HFFc6 (cell line): ENCODE data around the gene RCC2. TPM values are rescaled to one million over a fixed set of nuclear protein-coding genes. Genes with fewer than 3 reads are reported as not detected.
"Not testable (repeated sequence)": the region's sequence is repeated elsewhere in the genome, so short reads cannot be mapped to it uniquely, and the experiment has no call there.

ENCODE experiments used
- DNase-seq: peaks from one replicate; pipeline ENCODE4 v3.0.0-alpha.2; 2018
- H3K27ac Mint-ChIP-seq: 2 replicates; pipeline ENCODE4 v1.8.0; 2020; ENCODE audit warnings: mild to moderate bottlenecking, mixed read lengths
- H3K27me3 Mint-ChIP-seq: 2 replicates; pipeline ENCODE4 v1.8.0; 2021; ENCODE audit warnings: mild to moderate bottlenecking, moderate library complexity, mixed read lengths; ENCODE audit not compliant: insufficient read depth
- H3K36me3 Mint-ChIP-seq: 2 replicates; pipeline ENCODE4 v1.8.0; 2021; ENCODE audit warnings: low read depth, mixed read lengths
- H3K4me1 Mint-ChIP-seq: 2 replicates; pipeline ENCODE4 v1.8.0; 2020; ENCODE audit warnings: low read depth, mixed read lengths
- H3K4me3 Mint-ChIP-seq: 2 replicates; pipeline ENCODE4 v1.8.0; 2020; ENCODE audit warnings: mild to moderate bottlenecking, moderate library complexity, mixed read lengths
- H3K9me3 Mint-ChIP-seq: 2 replicates; pipeline ENCODE4 v1.8.0; 2020; ENCODE audit warnings: mild to moderate bottlenecking, mixed read lengths
- total RNA-seq, 6 experiments: library from RNA; stranded (reverse); fragmentation: NEBNext Ultra II Directional; extraction: Animal tissue kit (Norgen Biotek cat#: 25700); gene quantifications; 2 replicates in 1 of 6; 3 replicates in 5 of 6; pipeline ENCODE4 v1.2.3, GENCODE V29; 2021
- TF ChIP-seq, protein P1 (sequence below): fragments of 200-600 bp; sonication (generic); IDR thresholded peaks from 2 replicates; pipeline ENCODE4 v1.5.0; 2021; ENCODE audit warnings: antibody characterized with exemption, mild to moderate bottlenecking

The RCC2 gene
- total RNA-seq, 6 experiments from 2014 or later: 36.0 to 43.8 (median 38.0) TPM

- no peak overlapping the region for H3K4me3 Mint-ChIP-seq
- H3K27me3 Mint-ChIP-seq: no peaks in the 10 kb centered on the region; the same call in none of the 2 replicates
- TF ChIP-seq, protein P1, sequence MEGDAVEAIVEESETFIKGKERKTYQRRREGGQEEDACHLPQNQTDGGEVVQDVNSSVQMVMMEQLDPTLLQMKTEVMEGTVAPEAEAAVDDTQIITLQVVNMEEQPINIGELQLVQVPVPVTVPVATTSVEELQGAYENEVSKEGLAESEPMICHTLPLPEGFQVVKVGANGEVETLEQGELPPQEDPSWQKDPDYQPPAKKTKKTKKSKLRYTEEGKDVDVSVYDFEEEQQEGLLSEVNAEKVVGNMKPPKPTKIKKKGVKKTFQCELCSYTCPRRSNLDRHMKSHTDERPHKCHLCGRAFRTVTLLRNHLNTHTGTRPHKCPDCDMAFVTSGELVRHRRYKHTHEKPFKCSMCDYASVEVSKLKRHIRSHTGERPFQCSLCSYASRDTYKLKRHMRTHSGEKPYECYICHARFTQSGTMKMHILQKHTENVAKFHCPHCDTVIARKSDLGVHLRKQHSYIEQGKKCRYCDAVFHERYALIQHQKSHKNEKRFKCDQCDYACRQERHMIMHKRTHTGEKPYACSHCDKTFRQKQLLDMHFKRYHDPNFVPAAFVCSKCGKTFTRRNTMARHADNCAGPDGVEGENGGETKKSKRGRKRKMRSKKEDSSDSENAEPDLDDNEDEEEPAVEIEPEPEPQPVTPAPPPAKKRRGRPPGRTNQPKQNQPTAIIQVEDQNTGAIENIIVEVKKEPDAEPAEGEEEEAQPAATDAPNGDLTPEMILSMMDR: no peak
- no peak for DNase-seq
- no peak overlapping the region for H3K27ac Mint-ChIP-seq
- no peaks in the 10 kb centered on the region for H3K9me3 Mint-ChIP-seq
- H3K4me1 Mint-ChIP-seq: peaks cover 5% of the 10 kb centered on the region; the same call in 1 of the 2 replicates
- no peaks in the 10 kb centered on the region for H3K36me3 Mint-ChIP-seq
These were observed 13.2 kb upstream of the RCC2 start for GRCh38 chr1:17452686-17453085.

- H3K27me3 Mint-ChIP-seq, DNase-seq, H3K9me3 Mint-ChIP-seq, H3K27ac Mint-ChIP-seq, H3K36me3 Mint-ChIP-seq, H3K4me1 Mint-ChIP-seq, H3K4me3 Mint-ChIP-seq: not testable (repeated sequence)
These were observed 12.7 kb upstream of the RCC2 start for GRCh38 chr1:17452203-17452602.

GRCh38 chr1:17451731-17452130 is 12.3 kb upstream of the RCC2 start:
- no peaks in the 10 kb centered on the region; the same call in none of the 2 replicates for H3K27me3 Mint-ChIP-seq
- H3K4me3 Mint-ChIP-seq: no peak overlapping the region
- no peaks in the 10 kb centered on the region for H3K36me3 Mint-ChIP-seq
- peaks cover 5% of the 10 kb centered on the region; the same call in 1 of the 2 replicates for H3K4me1 Mint-ChIP-seq
- H3K27ac Mint-ChIP-seq: no peak overlapping the region
- DNase-seq: no peak
- no peaks in the 10 kb centered on the region for H3K9me3 Mint-ChIP-seq
- TF ChIP-seq, protein P1: no peak

- no peak for DNase-seq
These were observed 8.1 kb upstream of the RCC2 start for GRCh38 chr1:17447501-17447992.

DNA sequence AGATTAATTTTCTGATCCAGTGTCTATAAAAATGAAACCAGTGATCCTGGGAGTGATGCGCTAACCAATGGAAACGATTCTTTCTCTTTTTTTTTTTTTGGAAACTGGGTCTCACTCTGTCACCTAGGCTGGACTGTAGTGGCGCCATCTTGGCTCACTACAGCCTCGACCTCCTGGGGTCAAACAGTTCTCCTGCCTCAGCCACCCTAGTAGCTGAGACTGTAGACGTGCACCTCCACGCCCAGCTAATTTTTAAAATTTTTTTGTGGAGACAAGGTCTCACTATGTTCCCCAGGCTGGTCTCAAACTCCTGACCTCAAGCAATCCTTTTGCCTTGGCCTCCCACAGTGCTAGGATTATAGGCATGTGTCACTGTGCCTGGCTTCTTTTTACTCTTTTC is 3.4 kb upstream of the RCC2 start:
- Mint-ChIP-seq H3K4me1 (peaks cover 35% of the 10 kb centered on the region), H3K9me3 (no peaks in the 10 kb centered on the region), H3K27me3 (no peaks in the 10 kb centered on the region), H3K36me3 (no peaks in the 10 kb centered on the region), H3K4me3 (no peak overlapping the region; the same call in 1 of the 2 replicates), H3K27ac (peak overlapping the region; percentile 80)
- TF ChIP-seq, protein P1: no peak
- no peak for DNase-seq

More at GRCh38 chr1:17447501-17447992, 8.1 kb upstream of the RCC2 start:
- Mint-ChIP-seq H3K4me1 (peaks cover 17% of the 10 kb centered on the region), H3K36me3 (no peaks in the 10 kb centered on the region), H3K4me3 (no peak overlapping the region), H3K27ac (no peak overlapping the region), H3K27me3 (no peaks in the 10 kb centered on the region; the same call in none of the 2 replicates), H3K9me3 (no peaks in the 10 kb centered on the region)
- TF ChIP-seq, protein P1: no peak

DNA sequence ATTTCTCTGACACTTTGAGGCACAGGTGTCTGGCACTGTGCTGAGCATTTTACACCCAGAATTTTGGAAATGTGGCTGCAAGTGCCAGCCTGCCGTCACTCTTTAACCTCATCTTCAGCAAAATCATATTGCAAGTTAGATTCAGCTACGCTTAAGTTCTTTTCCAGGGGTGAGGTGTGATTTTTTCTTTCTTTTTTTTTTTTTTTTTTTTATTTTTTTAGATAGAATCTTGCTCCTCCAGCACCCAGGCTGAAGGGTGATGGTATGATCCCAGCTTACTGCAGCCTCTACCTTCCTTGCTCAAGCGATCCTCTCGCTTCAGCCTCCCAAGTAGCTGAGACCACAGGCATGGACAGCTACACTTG is 2.5 kb upstream of the RCC2 start:
- no peak overlapping the region for H3K4me3 Mint-ChIP-seq
- no peaks in the 10 kb centered on the region for H3K9me3 Mint-ChIP-seq
- H3K4me1 Mint-ChIP-seq: peaks cover 37% of the 10 kb centered on the region
- TF ChIP-seq, protein P1: no peak
- no peak for DNase-seq
- peak overlapping the region; percentile 45; the same call in 1 of the 2 replicates for H3K27ac Mint-ChIP-seq
- 0 out of 2 replicates have a peak, but pooled peaks cover 2% of the 10 kb centered on the region for H3K36me3 Mint-ChIP-seq
- H3K27me3 Mint-ChIP-seq: no peaks in the 10 kb centered on the region
